K562 (cell line): ENCODE data around the gene COL25A1. TPM values are rescaled to one million over a fixed set of nuclear protein-coding genes. Genes with fewer than 3 reads are reported as not detected.
A peak's percentile ranks its signal among the peaks of the same experiment; 100 is the strongest.

Source experiments
- ATAC-seq: fragments of 200-7000 bp; cut with Tn5 transposase; 3 replicates; pipeline ENCODE4 v1.9.1; 2020; ENCODE audit warnings: moderate library complexity
- BruUV-seq: library from RNA; stranded (reverse); fragments of 400-500 nt; replicated peaks from 2 replicates; lab custom pipeline; 2021; lab: Mats Ljungman, UMichigan
- CTCF ChIA-PET: fragments of 300-600 bp; formaldehyde crosslinking; extraction: SDS; loops from one replicate; lab custom pipeline; 2021; ENCODE audit warnings: low intra/inter-chr PET ratio; lab: Yijun Ruan, JAX
- POLR2A ChIA-PET: fragments of 300-600, 350-650 bp; sonication (Branson Sonifier 250); formaldehyde crosslinking; extraction: SDS; loops from one replicate; lab custom pipeline; 2021; ENCODE audit warnings: antibody characterized with exemption, inconsistent platforms; lab: Yijun Ruan, JAX
- DNase-seq, 4 experiments: peaks; one replicate each; pipeline versions ENCODE4 v3.0.0 to v3.0.0-alpha.2; 2011 to 2018; ENCODE audit warnings: low spot score in 3 of 4, mixed read lengths in 3 of 4; ENCODE audit errors: extremely low read depth in 1 of 4
- FAIRE-seq: peaks from 2 replicates; lab custom pipeline; 2011; peaks lifted over from hg19 to GRCh38; lab: Jason Lieb, UNC
- H2AFZ ChIP-seq: 2 replicates; pipeline ENCODE4 v1.6.0; 2011; ENCODE audit warnings: low read depth, low read length, control low read depth, inconsistent platforms
- H3K27ac ChIP-seq: fragments of 200-600 bp; 3 replicates; pipeline ENCODE4 v1.8.0; 2011; ENCODE audit warnings: low read depth, mild to moderate bottlenecking, control low read depth, inconsistent platforms, low read length, moderate library complexity, mixed read lengths; ENCODE audit errors: extremely low read depth
- H3K27me3 ChIP-seq, 2 experiments: fragments of 300-600 bp in 1 of 2; 2 replicates in 1 of 2; 3 replicates in 1 of 2; pipeline versions ENCODE4 v1.6.0 to v1.8.0; 2011; ENCODE audit warnings: inconsistent platforms in 2 of 2, low read length in 2 of 2, mild to moderate bottlenecking in 1 of 2, mixed read lengths in 1 of 2, moderate library complexity in 1 of 2; ENCODE audit not compliant: control insufficient read depth in 2 of 2, insufficient read depth in 2 of 2
- H3K36me3 ChIP-seq: fragments of 300-600 bp; 3 replicates; pipeline ENCODE4 v1.8.0; 2011; ENCODE audit warnings: mild to moderate bottlenecking, low read length, inconsistent platforms; ENCODE audit not compliant: control insufficient read depth, insufficient read depth
- H3K4me1 ChIP-seq, 2 experiments: fragments of 200-600 bp in 1 of 2; replicated peaks in 1 of 2; 2 replicates in 1 of 2; 3 replicates in 1 of 2; pipeline versions ENCODE4 v1.5.1 to v1.8.0; 2011; ENCODE audit warnings: inconsistent platforms in 2 of 2, low read length in 2 of 2, mild to moderate bottlenecking in 1 of 2, mixed read lengths in 1 of 2, moderate library complexity in 1 of 2; ENCODE audit not compliant: control insufficient read depth in 2 of 2, insufficient read depth in 2 of 2
- H3K4me2 ChIP-seq: 2 replicates; pipeline ENCODE4 v1.6.1; 2011; ENCODE audit warnings: low read length, control low read depth, inconsistent platforms, mixed read lengths; ENCODE audit not compliant: insufficient read depth
- H3K4me3 ChIP-seq: fragments of 200-600 bp; sonication (generic), shearing (Covaris generic); 2 replicates; pipeline ENCODE4 v1.5.1; 2016; ENCODE audit warnings: control low read depth, inconsistent platforms
- H3K79me2 ChIP-seq: fragments of 200-600 bp; 3 replicates; pipeline ENCODE4 v1.8.0; 2011; ENCODE audit warnings: low read length, inconsistent platforms; ENCODE audit not compliant: control insufficient read depth, insufficient read depth
- H3K9ac ChIP-seq, 2 experiments: 2 replicates each; pipeline versions ENCODE4 v1.6.0 to v1.6.1; 2011; ENCODE audit warnings: low read depth in 2 of 2, low read length in 2 of 2, control low read depth in 1 of 2, inconsistent platforms in 1 of 2, mild to moderate bottlenecking in 1 of 2, mixed read lengths in 1 of 2; ENCODE audit not compliant: insufficient read depth in 1 of 2
- H3K9me1 ChIP-seq: one replicate; pipeline ENCODE4 v1.6.0; 2011; ENCODE audit warnings: inconsistent platforms, mild to moderate bottlenecking, low read length, moderate library complexity; ENCODE audit not compliant: control insufficient read depth, insufficient read depth
- H3K9me3 ChIP-seq: replicated peaks from 2 replicates; pipeline ENCODE4 v1.5.1; 2011; ENCODE audit warnings: low read depth, low read length, inconsistent platforms; ENCODE audit not compliant: control insufficient read depth, insufficient read depth
- H4K20me1 ChIP-seq: replicated peaks from 2 replicates; pipeline ENCODE4 v1.6.1; 2011; ENCODE audit warnings: low read length, inconsistent platforms, mixed read lengths; ENCODE audit not compliant: control insufficient read depth, insufficient read depth
- IFI16 ChIP-seq: fragments of 250-450 bp; sonication (Bioruptor Pico); IDR thresholded peaks from 2 replicates; pipeline ENCODE4 v2.1.2; 2022; ENCODE audit warnings: mild to moderate bottlenecking, inconsistent platforms
- MEIS2 ChIP-seq: fragments of 450-650 bp; IDR thresholded peaks from 2 replicates; pipeline ENCODE4 v1.6.1; 2014; ENCODE audit warnings: mild to moderate bottlenecking; ENCODE audit not compliant: partially characterized antibody
- WGBS: fragments of 100-300 bp; shearing (Covaris generic); methylation state at CpG from one replicate; pipeline ENCODE4 v1.1.6; 2016; ENCODE audit warnings: low coverage, mixed read lengths; ENCODE audit not compliant: insufficient coverage; ENCODE audit errors: missing lambda C conversion rate; 5-methylcytosine and 5-hydroxymethylcytosine counted together
- in situ Hi-C: fragments of 300-500 bp; cut with MboI; formaldehyde crosslinking; loops from 4 replicates; pipeline ENCODE4 v1.15.0; 2018; ENCODE audit warnings: inconsistent platforms, mixed read lengths
- intact Hi-C: fragments of 100-400 bp; cut with micrococcal nuclease; formaldehyde crosslinking; loops from 2 replicates; pipeline ENCODE4 v1.14.2; 2022
- polyA plus RNA-seq, 8 experiments: library from polyadenylated mRNA; depleted of rRNA in 4 of 8; stranded (reverse) in 5 of 8; unstranded in 3 of 8; fragments of >200 nt; fragmentation: Nextera tagmentation in 2 of 8; fragmentation: Illumina TruSeq in 1 of 8; extraction: Ambion mirVana in 2 of 8; extraction: Trizol in 1 of 8; gene quantifications; 2 replicates each; pipeline versions ENCODE4 v1.2.1 to v1.2.3, GENCODE V29; 2011 to 2014; ENCODE audit warnings: inconsistent platforms in 1 of 8, missing spikeins in 1 of 8
- total RNA-seq, 7 experiments: library from RNA; depleted of rRNA in 6 of 7; stranded (reverse); fragments of >200 nt in 6 of 7; fragmentation: Illumina TruSeq in 2 of 7; extraction: Trizol in 2 of 7; gene quantifications; 2 replicates each; pipeline versions ENCODE4 v1.2.1 to v1.2.3, GENCODE V29; 2011 to 2021; ENCODE audit warnings: low replicate concordance in 1 of 7
- TF ChIP-seq, protein P1 (sequence below), 2 experiments: IDR thresholded peaks in 1 of 2; conservative IDR thresholded peaks in 1 of 2; 2 replicates each; pipeline ENCODE4 v1.6.1; 2016; ENCODE audit warnings: low read depth in 2 of 2, mild to moderate bottlenecking in 1 of 2, missing compliant biosample characterization in 1 of 2, missing genetic modification characterization in 1 of 2, moderate library complexity in 1 of 2

Gene COL25A1
- total and polyA plus RNA-seq, 9 of the 15 experiments (the other 6 are each of a cell fraction or from before 2014, with no cell fraction given): 0.03 to 0.62 (median 0.27) TPM

DNA sequence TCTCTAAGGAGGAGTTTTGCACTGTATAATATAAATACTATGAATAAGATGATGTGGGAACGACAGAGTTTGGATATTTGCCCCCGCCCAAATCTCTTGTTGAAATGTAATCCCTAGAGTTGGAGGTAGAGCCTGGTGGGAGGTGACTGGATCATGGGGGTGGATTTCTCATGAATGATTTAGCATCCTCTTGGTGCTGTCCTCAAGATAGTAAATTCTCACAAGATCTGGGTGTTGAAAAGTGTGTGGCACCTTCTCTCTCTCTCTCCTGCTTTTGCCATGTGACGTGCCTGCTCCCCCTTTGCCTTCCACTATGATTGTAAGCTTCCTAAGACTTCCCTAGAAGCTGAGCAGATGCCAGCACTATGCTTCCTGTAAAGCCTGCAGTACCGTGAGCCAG is 298.0 kb downstream of the COL25A1 start:
- Histone ChIP-seq H3K4me1 (no peaks in the 10 kb centered on the region), H3K27me3 (no peaks in the 10 kb centered on the region), H3K9me3 (no peaks in the 10 kb centered on the region), H3K9ac (no peak overlapping the region), H2AFZ (peak overlapping the region; percentile 21; the same call in 1 of the 2 replicates), H3K36me3 (no peaks in the 10 kb centered on the region), H3K27ac (no peak overlapping the region), H3K9me1 (no peaks in the 10 kb centered on the region), H3K79me2 (no peaks in the 10 kb centered on the region), H4K20me1 (no peaks in the 10 kb centered on the region), H3K4me3 (no peak overlapping the region), H3K4me2 (no peak overlapping the region)
- CTCF ChIA-PET: no interaction called here
- POLR2A ChIA-PET: no interaction called here
- TF ChIP-seq MEIS2 (peak; percentile 52), IFI16 (CRISPR knock-in tag) (no peak)
- TF ChIP-seq, protein P1, sequence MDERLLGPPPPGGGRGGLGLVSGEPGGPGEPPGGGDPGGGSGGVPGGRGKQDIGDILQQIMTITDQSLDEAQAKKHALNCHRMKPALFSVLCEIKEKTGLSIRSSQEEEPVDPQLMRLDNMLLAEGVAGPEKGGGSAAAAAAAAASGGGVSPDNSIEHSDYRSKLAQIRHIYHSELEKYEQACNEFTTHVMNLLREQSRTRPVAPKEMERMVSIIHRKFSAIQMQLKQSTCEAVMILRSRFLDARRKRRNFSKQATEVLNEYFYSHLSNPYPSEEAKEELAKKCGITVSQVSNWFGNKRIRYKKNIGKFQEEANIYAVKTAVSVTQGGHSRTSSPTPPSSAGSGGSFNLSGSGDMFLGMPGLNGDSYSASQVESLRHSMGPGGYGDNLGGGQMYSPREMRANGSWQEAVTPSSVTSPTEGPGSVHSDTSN (CRISPR knock-in tag; IDR thresholded peaks at IDR 0.05; ENCODE audit: low read depth): no peak
- TF ChIP-seq, protein P1 (tag; conservative IDR thresholded peaks at IDR 0.05; ENCODE audit: low read depth): peak; percentile 62
- FAIRE-seq (no peak), ATAC-seq (no peak), DNase-seq (no peak)
- intact Hi-C loops: loop anchor here (10.0 kb wide), 1 partner anchor 290 kb away; no protein-coding TSS in a partner anchor
- in situ Hi-C loops: no loop called here
- 39% methylated on average over 4 of the region's 4 CpGs for WGBS
- BruUV-seq: no TSS peak
